Stimulated activated CD8-positive, alpha-beta memory T cell treated with anti-CD3 and anti-CD28 coated beads, Interleukin-4, amount 100 ng/mL, for 4 hours (primary cell): Measurements from ENCODE around the gene STYXL2.

Experiments used
- DNase-seq, 2 donors: peaks; one replicate each; pipeline ENCODE4 v3.0.0-alpha.2; 2020; ENCODE audit warnings: low read depth in 2 of 2, low spot score in 1 of 2

STYXL2 gene

DNA sequence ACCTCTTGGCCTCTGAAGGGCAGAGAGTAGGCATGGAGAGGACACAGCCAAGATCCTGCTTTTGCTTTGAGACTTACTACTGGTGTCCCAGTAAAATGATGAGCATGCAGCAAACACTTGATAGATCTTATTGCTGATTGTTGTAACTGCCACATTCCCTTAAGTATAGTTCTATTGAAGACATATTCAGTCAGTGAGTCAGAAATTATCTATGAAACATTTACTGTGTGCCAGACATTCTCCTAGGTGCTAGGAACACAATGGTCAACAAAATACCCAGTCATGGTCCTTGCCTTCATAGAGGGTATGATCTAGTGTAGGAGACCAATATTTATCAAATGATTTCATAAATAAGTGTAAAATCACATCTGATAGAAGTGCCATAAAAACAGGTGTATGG, 13.6 kb downstream of the STYXL2 start:
- no peak for DNase-seq

DNA sequence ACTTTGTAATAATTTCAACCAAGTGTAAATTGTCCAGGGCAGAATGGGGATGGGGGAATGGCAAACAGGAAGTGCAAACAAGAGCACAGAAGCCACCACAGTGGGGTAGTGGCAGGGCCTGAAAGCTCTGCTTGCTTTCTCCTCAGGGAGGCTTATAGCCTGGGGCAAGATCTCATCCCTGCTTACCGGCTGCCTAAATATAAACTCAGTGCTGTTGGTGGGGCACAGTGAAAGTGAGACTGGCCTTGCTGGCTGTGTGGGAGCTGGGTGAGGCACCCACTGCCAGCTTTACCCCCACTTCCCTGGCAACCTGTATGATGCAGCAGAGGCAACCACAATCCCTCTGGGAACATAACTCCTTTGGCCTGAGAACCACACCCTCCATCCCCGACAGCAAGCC, 15.2 kb downstream of the STYXL2 start:
- DNase-seq = no peak

DNA sequence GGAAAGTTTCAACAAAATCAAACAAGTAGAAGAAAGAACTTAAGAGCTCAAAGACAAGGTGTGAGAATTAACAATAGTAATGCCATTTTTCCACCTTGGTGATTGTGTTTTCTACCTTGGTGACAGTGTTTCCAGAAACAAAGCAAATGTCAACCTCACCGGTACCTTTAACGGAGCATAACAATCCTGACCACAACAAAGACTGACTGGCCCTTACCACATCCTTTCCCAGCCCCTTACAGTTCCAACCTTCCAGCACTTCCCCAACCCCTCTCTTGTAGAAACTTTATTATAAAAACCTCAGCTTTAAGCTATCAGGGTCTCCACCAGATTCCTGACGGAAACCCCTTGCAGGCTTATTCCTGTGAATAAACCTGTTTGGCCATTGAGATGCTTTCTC, 16.7 kb downstream of the STYXL2 start:
- DNase-seq = no peak

DNA sequence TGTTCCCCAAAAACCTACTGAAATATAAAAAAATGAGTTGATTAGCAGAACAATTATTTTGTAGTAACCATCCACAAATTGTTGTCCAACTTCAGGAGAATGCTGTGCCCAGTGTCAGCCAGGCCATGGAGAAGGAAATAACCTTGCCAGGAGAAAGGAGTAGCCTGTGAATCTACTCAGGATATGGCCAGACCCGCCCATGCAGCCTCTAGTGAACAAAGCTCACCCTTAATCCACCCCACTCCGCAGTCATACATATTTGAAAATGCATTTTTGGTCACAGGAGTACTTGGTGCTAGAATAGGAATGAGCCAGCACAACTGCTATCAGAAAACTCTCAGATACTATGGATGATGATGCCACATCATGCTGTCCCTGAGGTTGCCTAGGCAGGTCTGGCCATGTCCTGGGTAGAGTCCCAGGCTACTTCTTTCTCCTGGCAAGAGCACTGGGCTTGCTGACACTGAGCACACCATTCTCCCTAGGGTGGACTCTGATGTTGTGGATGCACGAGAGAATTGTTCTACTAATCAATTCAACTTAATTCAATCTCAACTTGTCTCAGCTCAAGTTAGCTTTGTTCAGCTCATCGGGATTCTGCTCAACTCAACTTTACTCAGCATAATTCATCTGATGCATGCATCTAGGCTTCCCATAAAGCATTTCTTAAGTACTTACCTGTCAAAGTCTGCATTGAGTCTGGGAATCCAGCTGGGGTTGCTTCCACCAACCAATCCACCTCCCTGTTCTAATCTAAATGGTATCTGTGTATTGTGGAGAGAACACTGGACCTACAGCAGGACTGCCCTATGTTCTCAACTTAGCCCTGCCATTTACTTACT, 18.2 kb downstream of the STYXL2 start:
- no peak for DNase-seq

DNA sequence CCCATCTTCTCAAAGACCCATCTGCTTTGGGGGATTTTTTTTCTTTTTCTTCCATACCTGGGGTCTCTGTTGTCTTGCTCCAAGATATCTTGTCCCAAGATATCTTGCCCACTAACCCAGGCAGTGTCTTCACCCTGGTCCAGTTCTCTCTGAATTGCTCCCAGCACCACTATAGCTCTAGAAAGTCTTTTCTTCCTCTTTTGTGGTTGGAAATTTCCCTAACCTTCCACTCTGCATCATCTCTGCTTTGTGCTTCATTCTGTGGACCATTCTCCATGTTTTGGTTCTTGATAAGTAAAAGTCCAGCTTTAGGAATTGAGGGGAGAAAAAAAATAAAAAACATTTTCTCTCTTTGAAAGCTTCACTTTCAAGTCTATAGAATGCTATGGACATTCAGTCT, 20.9 kb downstream of the STYXL2 start:
- DNase-seq = no peak

DNA sequence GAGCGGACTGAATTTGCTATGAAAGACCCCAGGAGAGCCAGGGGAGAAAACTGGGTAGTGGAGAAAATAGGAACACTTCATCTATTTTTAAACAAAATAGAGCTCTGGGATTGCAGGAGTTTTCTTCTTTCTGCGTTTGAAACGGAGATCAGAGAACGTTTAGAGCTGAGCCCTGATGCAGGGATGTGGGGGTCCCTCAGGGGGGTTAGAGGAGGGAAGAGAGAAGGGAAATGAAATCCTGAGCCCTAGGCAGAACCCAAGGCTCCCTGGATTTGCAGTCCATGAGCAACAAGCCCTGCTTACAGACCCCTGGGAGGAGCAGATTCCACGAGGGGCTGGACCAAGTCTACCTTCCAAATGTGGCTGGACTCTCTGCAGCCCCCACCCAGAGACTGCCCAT, 21.8 kb downstream of the STYXL2 start:
- DNase-seq = no peak

DNA sequence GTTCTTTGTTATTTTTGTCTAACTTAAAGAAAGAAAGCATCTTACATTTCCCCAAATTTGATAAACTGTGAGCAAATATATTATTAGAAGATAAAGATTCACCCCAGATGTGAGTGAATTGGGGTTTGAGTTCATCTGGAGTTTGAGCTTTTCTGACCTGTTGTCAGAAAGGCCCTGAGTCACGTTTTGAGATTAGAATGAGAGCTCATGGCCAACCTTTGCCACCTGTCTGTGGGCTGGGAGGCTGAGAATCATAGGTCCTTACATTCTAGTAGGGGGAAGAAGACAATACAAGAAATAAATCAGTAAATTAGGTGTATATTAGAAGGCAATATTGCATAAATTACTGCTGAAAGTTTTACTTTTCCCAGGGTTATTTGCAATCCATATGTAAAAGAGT, 22.3 kb downstream of the STYXL2 start:
- DNase-seq = no peak

DNA sequence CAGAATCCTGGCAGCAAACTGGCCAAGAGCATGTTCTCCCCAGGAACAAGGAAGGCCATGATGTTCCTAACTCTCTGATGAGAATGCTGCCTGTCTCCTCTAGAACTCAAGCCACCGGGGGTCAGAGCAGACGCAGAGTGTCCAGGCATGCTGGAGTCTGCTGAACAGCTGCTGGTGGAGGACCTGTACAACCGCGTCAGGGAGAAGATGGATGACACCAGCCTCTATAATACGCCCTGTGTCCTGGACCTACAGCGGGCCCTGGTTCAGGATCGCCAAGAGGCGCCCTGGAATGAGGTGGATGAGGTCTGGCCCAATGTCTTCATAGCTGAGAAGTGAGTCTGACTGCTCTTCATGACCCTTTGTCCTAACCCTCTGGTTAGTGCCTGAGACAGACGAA, 23.4 kb downstream of the STYXL2 start:
- DNase-seq = no peak

DNA sequence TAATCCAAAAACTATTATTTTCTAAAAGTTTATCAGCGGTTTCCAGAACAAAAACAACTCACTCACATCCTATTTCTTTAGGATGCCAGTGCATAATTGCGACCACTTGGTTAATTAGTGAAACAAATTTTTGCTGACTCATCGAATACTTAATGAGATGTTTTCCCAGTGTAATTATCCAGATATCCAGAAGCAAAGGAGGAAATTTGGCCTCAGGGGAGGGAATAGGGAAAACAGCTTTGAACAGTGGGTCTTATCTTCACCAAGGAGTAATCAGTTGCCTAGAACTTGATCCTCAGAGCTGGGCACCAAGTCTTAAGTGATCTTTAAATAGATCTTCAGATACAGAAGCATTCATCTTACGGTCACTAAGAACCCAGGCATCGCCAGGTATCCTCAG, 24.3 kb downstream of the STYXL2 start:
- DNase-seq = no peak

DNA sequence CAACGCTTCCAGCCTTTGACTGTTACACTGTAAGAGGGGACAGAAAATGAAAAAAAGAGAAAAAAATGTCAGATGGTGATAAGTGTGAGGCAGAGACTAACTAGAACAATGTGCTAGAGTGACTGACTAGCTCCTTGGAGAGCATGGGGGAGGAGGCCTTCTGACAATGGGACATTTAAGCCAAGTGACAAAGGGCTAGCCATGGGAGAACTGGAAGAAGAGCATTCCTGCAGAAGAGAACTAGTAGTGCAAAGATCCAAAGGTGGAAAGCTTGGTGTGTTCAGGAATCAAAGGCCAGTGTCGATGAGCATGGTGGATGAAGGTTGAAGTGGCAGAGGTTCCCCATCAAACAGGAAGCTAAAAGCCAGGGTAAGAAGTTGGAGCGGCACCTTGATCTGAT, 25.8 kb downstream of the STYXL2 start:
- no peak for DNase-seq

DNA sequence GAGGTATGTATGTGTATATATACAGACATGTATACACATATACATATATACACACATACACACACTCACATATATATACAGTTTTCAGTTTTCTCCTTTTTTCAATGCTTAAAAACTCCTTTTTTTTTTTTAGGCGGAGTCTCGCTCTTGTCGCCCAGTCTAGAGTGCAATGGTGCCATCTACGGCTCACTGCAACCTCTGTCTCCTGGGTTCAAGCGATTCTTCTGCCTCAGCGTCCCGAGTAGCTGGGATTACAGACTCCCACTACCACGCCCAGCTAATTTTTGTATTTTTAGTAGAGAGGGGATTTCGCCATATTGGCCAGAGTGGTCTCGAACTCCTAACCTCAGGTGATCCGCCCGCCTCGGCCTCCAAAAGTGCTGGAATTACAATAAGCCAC, 27.0 kb downstream of the STYXL2 start:
- DNase-seq = no peak

DNA sequence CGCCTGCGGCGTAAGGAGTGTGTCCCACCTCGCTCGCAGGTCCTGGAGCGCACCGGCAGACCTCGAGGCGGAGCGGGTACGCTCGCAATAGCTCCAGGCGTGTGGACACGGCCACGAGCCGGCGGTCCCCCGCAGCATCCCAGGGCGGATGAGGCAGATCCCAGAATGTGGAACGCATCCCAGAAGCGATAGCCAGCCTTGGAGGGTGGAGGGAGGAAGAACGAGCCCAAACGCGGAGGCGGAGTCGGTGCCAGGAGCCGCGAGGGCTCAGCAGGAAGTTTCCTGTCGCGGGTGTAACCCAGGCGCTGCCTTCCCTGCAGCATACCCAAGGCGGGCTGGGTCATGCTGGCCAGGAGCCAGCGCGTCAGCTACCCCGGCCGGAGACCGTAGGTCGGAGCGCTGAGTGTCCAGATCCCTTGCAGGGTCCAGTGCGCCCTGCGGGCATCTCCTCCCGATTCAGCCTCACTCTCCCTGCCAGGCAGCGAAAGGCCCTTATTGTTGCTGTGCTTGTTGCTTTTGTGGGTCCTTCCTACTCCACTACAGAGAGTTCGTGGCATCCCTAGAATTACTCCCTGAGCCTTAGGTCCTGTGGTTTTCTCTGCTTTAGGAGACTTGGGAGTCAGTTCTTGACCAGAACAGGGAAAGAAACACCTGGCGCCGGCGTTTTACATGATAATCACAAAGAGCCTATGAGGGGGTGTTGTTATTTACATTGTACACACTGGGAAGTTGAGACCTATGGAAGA, 27.7 kb downstream of the STYXL2 start:
- no peak for DNase-seq

DNA sequence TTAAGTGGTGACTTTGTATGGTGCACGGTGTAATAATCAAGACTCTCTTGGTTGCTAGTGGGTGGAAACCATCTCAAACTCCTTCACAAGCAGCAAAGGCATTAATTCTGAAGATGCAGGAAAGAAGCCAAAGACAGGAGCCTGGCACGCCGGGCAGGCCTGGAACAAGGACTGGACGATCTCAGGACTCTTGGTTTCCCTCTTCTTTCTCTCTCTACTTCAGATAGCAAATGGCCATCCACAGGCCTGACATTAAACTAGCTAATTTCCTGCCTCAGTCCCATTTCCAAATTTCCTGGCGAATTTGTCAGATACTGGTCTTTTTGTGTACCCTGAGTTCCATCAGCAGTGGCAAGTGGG, 28.2 kb downstream of the STYXL2 start:
- no peak for DNase-seq

DNA sequence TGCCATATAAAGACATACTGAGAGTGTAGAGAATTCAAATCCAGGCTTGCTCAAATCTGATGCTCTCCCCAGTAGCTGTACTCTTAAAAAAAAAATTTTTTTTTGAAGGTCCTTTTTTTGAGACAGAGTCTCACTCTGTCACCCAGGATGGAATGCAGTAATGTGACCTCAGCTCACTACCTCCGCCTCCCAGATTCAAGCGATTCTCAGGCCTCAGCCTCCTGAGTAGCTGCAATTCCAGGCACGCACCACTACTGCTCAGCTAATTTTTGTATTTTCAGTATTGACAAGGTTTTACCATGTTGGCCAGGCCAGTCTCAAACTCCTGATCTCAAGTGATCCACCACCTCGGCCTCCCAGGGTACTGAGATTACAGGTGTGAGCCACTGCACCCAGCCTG, 28.7 kb downstream of the STYXL2 start:
- DNase-seq = no peak

DNA sequence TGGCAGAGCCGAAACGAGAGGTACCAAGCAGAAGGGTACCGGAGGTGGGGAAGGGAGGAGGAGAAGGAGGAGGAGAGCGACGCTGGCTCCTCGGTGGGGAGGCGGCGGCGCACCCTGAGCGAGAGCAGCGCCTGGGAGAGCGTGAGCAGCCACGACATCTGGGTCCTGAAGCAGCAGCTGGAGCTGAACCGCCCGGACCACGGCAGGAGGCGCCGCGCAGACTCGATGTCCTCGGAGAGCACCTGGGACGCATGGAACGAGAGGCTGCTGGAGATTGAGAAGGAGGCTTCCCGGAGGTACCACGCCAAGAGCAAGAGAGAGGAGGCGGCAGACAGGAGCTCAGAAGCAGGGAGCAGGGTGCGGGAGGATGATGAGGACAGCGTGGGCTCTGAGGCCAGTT, 32.4 kb downstream of the STYXL2 start:
- no peak for DNase-seq

DNA sequence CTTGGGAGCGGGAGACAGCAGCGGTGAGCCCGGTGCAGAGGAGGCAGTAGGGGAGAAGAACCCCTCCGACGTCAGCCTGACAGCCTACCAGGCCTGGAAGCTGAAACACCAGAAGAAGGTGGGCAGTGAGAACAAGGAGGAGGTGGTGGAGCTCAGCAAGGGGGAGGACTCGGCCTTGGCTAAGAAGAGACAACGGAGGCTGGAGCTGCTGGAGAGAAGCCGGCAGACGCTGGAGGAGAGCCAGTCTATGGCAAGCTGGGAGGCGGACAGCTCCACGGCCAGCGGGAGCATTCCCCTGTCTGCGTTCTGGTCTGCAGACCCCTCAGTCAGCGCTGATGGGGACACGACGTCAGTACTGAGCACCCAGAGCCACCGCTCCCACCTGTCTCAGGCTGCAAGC, 32.9 kb downstream of the STYXL2 start:
- DNase-seq = no peak

DNA sequence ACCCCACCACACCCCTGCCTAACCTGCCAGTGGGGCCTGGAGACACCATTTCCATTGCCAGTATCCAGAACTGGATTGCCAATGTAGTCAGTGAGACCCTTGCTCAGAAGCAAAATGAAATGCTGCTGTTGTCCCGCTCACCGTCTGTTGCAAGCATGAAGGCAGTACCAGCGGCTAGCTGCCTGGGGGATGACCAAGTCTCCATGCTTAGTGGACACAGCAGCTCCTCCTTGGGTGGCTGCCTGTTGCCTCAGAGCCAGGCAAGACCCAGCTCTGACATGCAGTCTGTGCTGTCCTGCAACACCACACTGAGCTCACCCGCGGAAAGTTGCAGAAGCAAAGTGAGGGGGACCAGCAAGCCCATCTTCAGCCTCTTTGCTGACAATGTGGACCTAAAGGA, 33.4 kb downstream of the STYXL2 start:
- no peak for DNase-seq

DNA sequence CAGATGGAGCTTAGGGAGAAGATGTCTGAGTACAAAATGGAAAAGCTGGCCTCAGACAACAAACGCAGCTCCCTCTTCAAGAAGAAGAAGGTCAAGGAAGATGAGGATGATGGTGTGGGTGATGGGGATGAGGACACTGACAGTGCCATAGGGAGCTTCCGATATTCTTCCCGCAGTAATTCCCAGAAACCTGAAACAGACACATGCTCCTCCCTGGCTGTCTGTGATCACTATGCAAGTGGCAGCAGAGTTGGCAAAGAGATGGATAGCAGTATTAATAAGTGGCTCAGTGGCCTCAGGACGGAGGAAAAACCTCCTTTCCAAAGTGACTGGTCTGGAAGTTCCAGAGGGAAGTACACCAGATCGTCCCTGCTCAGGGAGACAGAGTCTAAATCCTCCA, 33.8 kb downstream of the STYXL2 start:
- no peak for DNase-seq

DNA sequence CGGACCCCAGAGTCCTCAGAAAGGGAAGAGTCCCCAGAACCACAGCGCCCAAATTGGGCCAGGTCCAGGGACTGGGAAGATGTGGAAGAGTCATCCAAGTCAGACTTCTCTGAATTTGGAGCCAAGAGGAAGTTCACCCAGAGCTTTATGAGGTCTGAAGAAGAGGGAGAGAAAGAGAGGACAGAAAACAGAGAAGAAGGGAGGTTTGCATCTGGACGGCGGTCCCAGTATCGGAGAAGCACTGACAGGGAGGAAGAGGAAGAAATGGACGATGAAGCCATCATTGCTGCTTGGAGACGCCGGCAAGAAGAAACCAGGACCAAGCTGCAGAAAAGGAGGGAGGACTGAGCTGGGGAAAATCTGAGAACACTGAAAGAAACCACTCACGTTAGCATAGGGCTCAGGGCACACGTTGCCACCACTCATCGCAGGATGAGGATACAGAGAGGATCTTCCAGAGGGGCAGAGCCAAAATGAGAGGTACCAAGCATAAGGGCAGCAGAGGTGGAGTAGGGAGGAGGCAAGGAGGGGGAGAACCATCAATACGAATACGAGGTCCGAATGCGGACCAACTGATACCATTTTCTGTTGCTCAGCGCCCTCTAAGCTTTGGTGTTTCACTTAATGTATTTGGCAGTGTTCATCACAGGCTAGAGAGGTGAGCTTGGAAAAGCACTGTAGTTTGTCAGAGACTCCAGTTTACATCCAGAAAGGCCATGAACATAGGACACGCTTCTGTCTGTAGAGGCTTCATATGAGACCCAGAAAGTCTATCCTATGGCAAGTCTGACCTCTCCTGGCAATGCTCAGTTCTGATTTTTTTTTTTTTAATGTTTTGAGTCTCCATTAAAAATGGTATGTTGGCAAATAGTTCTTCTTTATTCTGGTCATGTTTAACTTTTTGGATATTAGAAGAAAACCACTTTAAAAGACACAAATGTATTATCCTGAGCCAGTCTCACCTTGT, 34.7 kb downstream of the STYXL2 start:
- no peak for DNase-seq

DNA sequence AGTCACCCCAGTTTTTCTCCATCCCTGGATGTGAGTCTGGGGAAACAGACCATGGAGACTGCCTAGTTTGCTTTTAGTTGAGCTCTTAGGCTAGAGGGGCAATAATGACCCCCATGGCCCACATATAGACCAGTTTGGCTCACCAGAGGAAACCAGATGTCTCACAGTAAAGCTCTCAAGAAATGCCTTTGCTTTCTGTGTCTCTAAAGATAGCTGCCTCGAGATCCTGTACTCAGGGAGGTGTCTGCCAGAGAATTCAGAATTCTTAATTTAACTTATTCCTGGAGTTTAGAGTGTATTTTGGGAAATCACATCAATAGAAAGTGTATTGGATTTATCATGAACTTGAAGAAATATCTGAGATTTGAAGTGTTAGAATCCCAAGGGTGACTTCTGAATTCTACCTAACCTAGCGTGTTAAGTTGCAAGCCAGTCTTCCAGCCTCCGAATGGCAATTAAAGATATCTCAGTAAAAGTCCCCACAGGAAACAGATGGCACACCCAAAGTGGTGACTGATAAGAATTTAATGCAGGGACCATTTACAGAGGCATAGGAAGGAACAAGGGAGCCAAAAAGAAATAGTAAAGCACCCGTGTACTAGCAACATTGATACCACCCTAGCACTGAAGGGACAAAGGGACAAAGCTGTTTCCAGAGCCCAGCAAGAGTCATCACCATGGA, 37.1 kb downstream of the STYXL2 start:
- DNase-seq = no peak
